HTERT RPE-1 (cell line): ENCODE results near the gene RNF149.

ENCODE experiments used
- in situ Hi-C: fragments of 300-500 bp; cut with MboI; formaldehyde crosslinking; loops from 4 replicates; pipeline ENCODE4 v1.14.3; 2020; ENCODE audit warnings: low sequenced_read_pairs

The RNF149 gene

GRCh38 chr2:101299604-101300003 is 8.9 kb downstream of the RNF149 start:
- in situ Hi-C loops: no loop called here

- in situ Hi-C loops: no loop called here
These were observed 11.1 kb downstream of the RNF149 start for GRCh38 chr2:101297383-101297782.

- in situ Hi-C loops: no loop called here
These were observed 12.1 kb downstream of the RNF149 start for GRCh38 chr2:101296371-101296770.

- in situ Hi-C loops: no loop called here
These were observed 12.6 kb downstream of the RNF149 start for GRCh38 chr2:101295895-101296294.

GRCh38 chr2:101294861-101295260 is 13.6 kb downstream of the RNF149 start:
- in situ Hi-C loops: no loop called here

- in situ Hi-C loops: no loop called here
These were observed 15.0 kb downstream of the RNF149 start for GRCh38 chr2:101293544-101293943.

GRCh38 chr2:101291973-101292372 is 16.5 kb downstream of the RNF149 start:
- in situ Hi-C loops: no loop called here

GRCh38 chr2:101290711-101291110 is 17.8 kb downstream of the RNF149 start:
- in situ Hi-C loops: no loop called here

- in situ Hi-C loops: no loop called here
These were observed 21.2 kb downstream of the RNF149 start for GRCh38 chr2:101287303-101287702.

GRCh38 chr2:101286684-101287083 is 21.8 kb downstream of the RNF149 start:
- in situ Hi-C loops: no loop called here

- in situ Hi-C loops: no loop called here
These were observed 25.5 kb downstream of the RNF149 start for GRCh38 chr2:101282980-101283379.

GRCh38 chr2:101281482-101281881 is 27.0 kb downstream of the RNF149 start:
- in situ Hi-C loops: no loop called here

- in situ Hi-C loops: no loop called here
These were observed 29.6 kb downstream of the RNF149 start for GRCh38 chr2:101278925-101279324.

- in situ Hi-C loops: no loop called here
These were observed 31.4 kb downstream of the RNF149 start for GRCh38 chr2:101277111-101277510.

- in situ Hi-C loops: no loop called here
These were observed 34.4 kb downstream of the RNF149 start for GRCh38 chr2:101274142-101274541.

GRCh38 chr2:101273056-101273455 is 35.4 kb downstream of the RNF149 start:
- in situ Hi-C loops: no loop called here

- in situ Hi-C loops: no loop called here
These were observed 36.3 kb downstream of the RNF149 start for GRCh38 chr2:101272045-101272784.

GRCh38 chr2:101270700-101271259 is 37.7 kb downstream of the RNF149 start:
- in situ Hi-C loops: no loop called here

- in situ Hi-C loops: no loop called here
These were observed 40.5 kb downstream of the RNF149 start for GRCh38 chr2:101267671-101268656.

- in situ Hi-C loops: no loop called here
These were observed 42.5 kb downstream of the RNF149 start for GRCh38 chr2:101265893-101266499.

- in situ Hi-C loops: no loop called here
These were observed 44.1 kb downstream of the RNF149 start for GRCh38 chr2:101264360-101264939.
